DND-41 (cell line): ENCODE results near the gene KREMEN2.

ENCODE experiments used
- ATAC-seq: fragments of 200-7000 bp; cut with Tn5 transposase; 3 replicates; pipeline ENCODE4 v1.9.1; 2021; ENCODE audit warnings: low read depth; ENCODE audit not compliant: insufficient read depth
- DNase-seq: peaks from one replicate; pipeline ENCODE4 v3.0.0-alpha.2; 2020
- H2AFZ ChIP-seq: 2 replicates; pipeline ENCODE4 v1.6.0; 2012; ENCODE audit warnings: low read depth, low read length
- H3K27ac ChIP-seq: 2 replicates; pipeline ENCODE4 v1.5.1; 2012; ENCODE audit warnings: low read length, inconsistent platforms
- H3K27me3 ChIP-seq: fragments of 200-600 bp; sonication (generic); 2 replicates; pipeline ENCODE4 v1.6.0; 2012; ENCODE audit warnings: low read length, mild to moderate bottlenecking, inconsistent platforms; ENCODE audit not compliant: insufficient read depth, poor library complexity
- H3K36me3 ChIP-seq: 2 replicates; pipeline ENCODE4 v1.5.1; 2012; ENCODE audit warnings: low read length, inconsistent platforms; ENCODE audit not compliant: insufficient read depth
- H3K4me1 ChIP-seq: 2 replicates; pipeline ENCODE4 v1.5.1; 2012; ENCODE audit warnings: mild to moderate bottlenecking, low read length; ENCODE audit not compliant: insufficient read depth
- H3K4me2 ChIP-seq: 2 replicates; pipeline ENCODE4 v1.6.0; 2012; ENCODE audit warnings: mild to moderate bottlenecking, moderate library complexity, low read length, inconsistent platforms; ENCODE audit not compliant: insufficient read depth
- H3K4me3 ChIP-seq, 2 experiments: fragments of 200-600 bp in 1 of 2; shearing (Covaris generic) in 1 of 2; 2 replicates each; pipeline ENCODE4 v1.5.1; 2012 to 2016; ENCODE audit warnings: inconsistent platforms in 2 of 2, low read length in 2 of 2, mild to moderate bottlenecking in 2 of 2, low read depth in 1 of 2, moderate library complexity in 1 of 2
- H3K79me2 ChIP-seq: 2 replicates; pipeline ENCODE4 v1.6.0; 2012; ENCODE audit warnings: low read length, inconsistent platforms; ENCODE audit not compliant: insufficient read depth
- H3K9ac ChIP-seq: 2 replicates; pipeline ENCODE4 v1.6.0; 2012; ENCODE audit warnings: low read depth, mild to moderate bottlenecking, inconsistent platforms, low read length, moderate library complexity
- H3K9me3 ChIP-seq: 2 replicates; pipeline ENCODE4 v1.5.1; 2012; ENCODE audit warnings: low read length, moderate library complexity, mild to moderate bottlenecking, inconsistent platforms; ENCODE audit not compliant: insufficient read depth, severe bottlenecking
- H4K20me1 ChIP-seq: 2 replicates; pipeline ENCODE4 v1.6.0; 2012; ENCODE audit warnings: low read length; ENCODE audit not compliant: insufficient read depth
- CTCF ChIP-seq: IDR thresholded peaks from 2 replicates; pipeline ENCODE4 v1.5.1; 2012; ENCODE audit warnings: borderline replicate concordance, low read length, moderate library complexity, mild to moderate bottlenecking; ENCODE audit not compliant: poor library complexity, severe bottlenecking; ENCODE audit errors: extremely low read depth
- EZH2 ChIP-seq: IDR thresholded peaks from 3 replicates; pipeline ENCODE4 v1.6.1; 2012; ENCODE audit warnings: borderline replicate concordance, low read depth, mild to moderate bottlenecking, moderate library complexity, low read length, inconsistent platforms; ENCODE audit not compliant: severe bottlenecking

KREMEN2 gene

DNA sequence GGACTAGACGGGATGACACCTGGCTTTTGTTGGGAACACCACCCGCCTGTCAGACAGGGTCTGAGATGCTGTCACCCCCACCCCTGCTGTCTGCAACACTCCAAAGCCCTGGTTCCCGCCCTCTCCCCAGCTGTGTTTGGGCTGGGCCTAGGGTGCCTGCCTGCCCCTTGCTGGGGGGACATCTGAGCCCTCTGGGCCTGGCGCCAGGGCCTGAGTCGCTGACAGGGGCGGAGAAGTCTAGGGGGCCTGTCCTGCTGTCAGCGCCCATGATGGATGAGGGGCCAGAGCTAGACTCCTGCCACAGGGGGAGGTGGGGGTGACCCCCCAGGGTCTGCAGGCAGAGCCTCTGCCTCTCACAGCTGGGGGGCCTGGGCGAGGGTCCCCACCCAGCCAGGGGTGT is 23.8 kb downstream of the KREMEN2 start:
- no peak overlapping the region for H3K27ac ChIP-seq

DNA sequence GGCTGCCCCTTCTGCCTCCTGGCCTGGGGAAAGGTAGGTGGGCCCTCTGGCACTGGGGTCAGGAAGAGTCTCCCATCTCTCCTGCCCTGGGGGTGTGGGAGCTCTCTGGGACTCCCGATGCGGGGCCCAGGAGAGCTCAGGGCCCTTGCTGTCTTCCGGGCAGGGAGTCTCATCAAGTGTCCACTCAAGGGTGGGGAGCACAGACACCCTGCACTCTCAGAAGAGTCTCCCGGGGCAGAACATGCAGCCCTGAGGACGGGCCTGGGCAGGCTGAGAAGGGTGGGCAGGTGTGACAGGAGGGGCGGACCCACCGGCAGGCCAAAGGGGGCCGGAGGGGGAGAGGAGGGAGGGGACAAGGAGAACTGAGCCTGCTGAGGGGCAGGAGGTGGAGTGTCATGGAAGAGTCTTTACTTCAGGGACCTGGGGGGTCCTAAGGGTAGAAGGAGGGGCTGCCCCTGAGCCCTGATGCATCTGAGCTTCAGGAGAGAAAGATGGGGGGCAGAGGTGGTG is 24.6 kb downstream of the KREMEN2 start:
- Histone ChIP-seq H3K9me3 (no peaks in the 10 kb centered on the region), H3K36me3 (no peaks in the 10 kb centered on the region), H3K79me2 (no peaks in the 10 kb centered on the region), H3K4me2 (no peak overlapping the region), H3K9ac (no peak overlapping the region), H3K4me1 (peaks cover 6% of the 10 kb centered on the region), H3K27me3 (no peaks in the 10 kb centered on the region), H2AFZ (no peak overlapping the region), H3K27ac (no peak overlapping the region), H3K4me3 (no peak overlapping the region), H4K20me1 (peaks cover 4% of the 10 kb centered on the region; the same call in 1 of the 2 replicates)
- no peak for DNase-seq
- ATAC-seq = no peak
- no peak for TF ChIP-seq EZH2
- TF ChIP-seq CTCF = no peak

More for the DNA sequence above, 23.8 kb downstream of the KREMEN2 start:
- Histone ChIP-seq H3K36me3 (no peaks in the 10 kb centered on the region), H2AFZ (no peak overlapping the region), H3K4me1 (peaks cover 13% of the 10 kb centered on the region), H3K79me2 (no peaks in the 10 kb centered on the region), H3K9me3 (no peaks in the 10 kb centered on the region), H3K27me3 (no peaks in the 10 kb centered on the region), H3K9ac (no peak overlapping the region), H4K20me1 (peaks cover 1% of the 10 kb centered on the region; the same call in 1 of the 2 replicates), H3K4me2 (no peak overlapping the region), H3K4me3 (no peak overlapping the region)
- DNase-seq = no peak
- no peak for ATAC-seq
- TF ChIP-seq EZH2 (no peak), CTCF (no peak)

GRCh38 chr16:2990891-2991290 is 26.8 kb downstream of the KREMEN2 start:
- ATAC-seq (no peak), DNase-seq (no peak)
- Histone ChIP-seq H3K9me3 (no peaks in the 10 kb centered on the region), H3K79me2 (no peaks in the 10 kb centered on the region), H3K9ac (no peak overlapping the region), H3K4me2 (no peak overlapping the region), H3K4me3 (no peak overlapping the region), H3K27ac (no peak overlapping the region), H3K4me1 (no peaks in the 10 kb centered on the region), H2AFZ (no peak overlapping the region), H3K36me3 (no peaks in the 10 kb centered on the region), H4K20me1 (peaks cover 4% of the 10 kb centered on the region; the same call in 1 of the 2 replicates), H3K27me3 (no peaks in the 10 kb centered on the region)
- no peak for TF ChIP-seq EZH2
- TF ChIP-seq CTCF = no peak
